ENCODE results near the gene BMERB1.

The BMERB1 gene

DNA sequence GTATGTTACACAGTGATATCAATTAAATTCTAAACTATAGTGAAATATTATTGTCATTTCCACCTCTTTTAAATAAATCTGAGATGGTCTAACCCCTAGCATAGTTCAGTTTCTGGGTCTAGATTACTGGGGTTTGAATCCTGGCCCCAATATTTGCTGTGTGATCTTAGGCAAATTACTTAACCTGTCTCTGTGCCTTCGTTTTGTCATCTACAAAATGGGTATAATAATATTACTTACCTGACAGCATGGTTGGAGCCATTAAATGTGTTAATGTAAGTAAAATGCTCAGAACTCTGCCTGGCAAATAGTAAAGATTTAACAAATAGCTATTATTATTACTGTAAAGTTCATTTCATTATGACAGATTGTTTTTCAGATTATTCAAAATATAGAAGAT lies 52.3 kb downstream of the BMERB1 start:
- Histone ChIP-seq H3K27ac (no peak overlapping the region), H3K27me3 (no peaks in the 10 kb centered on the region), H3K4me1 (ENCODE audit: control insufficient read depth in 1 of 2, insufficient read depth in 1 of 2, low read depth in 1 of 2, low read length in 1 of 2) (no peaks in the 10 kb centered on the region), H3K9me3 (no peaks in the 10 kb centered on the region), H3K36me3 (no peaks in the 10 kb centered on the region), H3K4me3 (ENCODE audit: low read depth in 1 of 2, low read length in 1 of 2) (no peak overlapping the region)
- TF ChIP-seq, protein P1, sequence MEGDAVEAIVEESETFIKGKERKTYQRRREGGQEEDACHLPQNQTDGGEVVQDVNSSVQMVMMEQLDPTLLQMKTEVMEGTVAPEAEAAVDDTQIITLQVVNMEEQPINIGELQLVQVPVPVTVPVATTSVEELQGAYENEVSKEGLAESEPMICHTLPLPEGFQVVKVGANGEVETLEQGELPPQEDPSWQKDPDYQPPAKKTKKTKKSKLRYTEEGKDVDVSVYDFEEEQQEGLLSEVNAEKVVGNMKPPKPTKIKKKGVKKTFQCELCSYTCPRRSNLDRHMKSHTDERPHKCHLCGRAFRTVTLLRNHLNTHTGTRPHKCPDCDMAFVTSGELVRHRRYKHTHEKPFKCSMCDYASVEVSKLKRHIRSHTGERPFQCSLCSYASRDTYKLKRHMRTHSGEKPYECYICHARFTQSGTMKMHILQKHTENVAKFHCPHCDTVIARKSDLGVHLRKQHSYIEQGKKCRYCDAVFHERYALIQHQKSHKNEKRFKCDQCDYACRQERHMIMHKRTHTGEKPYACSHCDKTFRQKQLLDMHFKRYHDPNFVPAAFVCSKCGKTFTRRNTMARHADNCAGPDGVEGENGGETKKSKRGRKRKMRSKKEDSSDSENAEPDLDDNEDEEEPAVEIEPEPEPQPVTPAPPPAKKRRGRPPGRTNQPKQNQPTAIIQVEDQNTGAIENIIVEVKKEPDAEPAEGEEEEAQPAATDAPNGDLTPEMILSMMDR (IDR thresholded peaks at IDR 0.05) = no peak

DNA sequence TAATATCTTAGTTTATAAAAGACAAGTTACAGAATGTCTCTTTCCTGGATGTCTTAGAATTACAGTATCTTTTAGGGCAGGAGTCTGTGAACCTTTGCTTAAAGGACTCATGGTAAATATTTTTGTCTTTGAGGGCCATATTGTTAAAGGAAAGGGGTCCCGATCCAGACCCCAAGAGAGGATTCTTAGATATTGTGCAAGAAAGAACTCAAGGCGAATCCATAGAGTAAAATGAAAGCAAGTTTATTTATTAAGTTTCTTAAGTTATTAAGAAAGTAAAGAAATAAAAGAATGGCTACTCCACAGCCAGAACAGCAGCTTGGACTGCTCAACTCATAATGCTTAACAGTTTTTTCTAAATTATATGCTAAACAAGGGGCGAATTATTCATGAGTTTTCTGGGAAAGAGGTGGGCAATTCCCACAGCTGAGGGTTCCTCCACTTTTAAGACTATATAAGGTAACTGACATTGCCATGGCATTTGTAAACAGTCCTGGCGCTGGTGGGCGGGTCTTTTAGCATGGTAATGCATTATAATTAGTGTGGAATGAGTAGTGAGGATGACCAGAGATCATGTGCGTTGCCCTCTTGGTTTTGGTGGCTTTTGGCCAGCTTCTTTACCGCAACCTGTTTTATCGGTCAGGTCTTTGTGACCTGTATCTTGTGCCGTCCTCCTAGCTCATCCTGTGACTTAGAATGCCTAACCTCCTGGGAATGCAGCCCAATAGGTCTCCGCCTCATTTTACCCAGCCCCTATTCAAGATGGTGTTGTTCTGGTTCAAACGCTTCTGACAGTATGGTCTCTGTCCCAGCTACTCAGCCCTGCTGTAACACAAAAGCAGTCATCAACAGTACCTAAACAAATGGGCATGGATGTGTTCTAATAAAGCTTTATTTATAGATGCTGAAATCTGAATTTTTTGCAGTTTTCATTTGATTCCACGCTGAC lies 53.2 kb downstream of the BMERB1 start:
- H3K4me3 ChIP-seq (ENCODE audit: low read depth in 1 of 2, low read length in 1 of 2) = no peak overlapping the region
- TF ChIP-seq, protein P1 (IDR thresholded peaks at IDR 0.05) = no peak

DNA sequence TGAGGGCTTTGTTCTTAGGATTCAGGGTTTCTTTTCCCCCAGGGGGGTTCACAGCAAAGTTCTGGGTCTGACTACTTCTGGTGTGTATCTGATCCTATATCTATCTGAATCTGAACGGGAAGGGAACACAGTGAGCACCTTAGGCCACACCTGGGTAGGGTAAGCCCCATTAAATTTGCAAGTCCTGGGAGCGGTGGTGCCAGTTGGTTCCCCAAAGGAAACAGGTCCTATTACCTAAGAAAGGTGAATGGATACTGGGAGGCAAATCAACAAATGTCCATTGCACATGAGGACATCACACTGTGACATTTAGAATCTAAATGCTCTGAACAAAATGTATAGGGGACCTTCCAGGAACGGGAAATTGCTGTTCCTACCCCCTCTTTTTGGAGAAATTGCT lies 54.6 kb downstream of the BMERB1 start:
- H3K9me3 ChIP-seq = no peaks in the 10 kb centered on the region
- no peaks in the 10 kb centered on the region for H3K4me1 ChIP-seq (ENCODE audit: control insufficient read depth in 1 of 2, insufficient read depth in 1 of 2, low read depth in 1 of 2, low read length in 1 of 2)
- TF ChIP-seq, protein P1 (IDR thresholded peaks at IDR 0.05) = no peak
- H3K36me3 ChIP-seq = no peaks in the 10 kb centered on the region
- no peak overlapping the region for H3K27ac ChIP-seq
- no peak overlapping the region for H3K4me3 ChIP-seq (ENCODE audit: low read depth in 1 of 2, low read length in 1 of 2)
- no peaks in the 10 kb centered on the region for H3K27me3 ChIP-seq

More for the DNA sequence above, 53.2 kb downstream of the BMERB1 start:
- Histone ChIP-seq H3K36me3 (no peaks in the 10 kb centered on the region), H3K27me3 (no peaks in the 10 kb centered on the region), H3K4me1 (ENCODE audit: control insufficient read depth in 1 of 2, insufficient read depth in 1 of 2, low read depth in 1 of 2, low read length in 1 of 2) (no peaks in the 10 kb centered on the region), H3K9me3 (no peaks in the 10 kb centered on the region), H3K27ac (no peak overlapping the region)

DNA sequence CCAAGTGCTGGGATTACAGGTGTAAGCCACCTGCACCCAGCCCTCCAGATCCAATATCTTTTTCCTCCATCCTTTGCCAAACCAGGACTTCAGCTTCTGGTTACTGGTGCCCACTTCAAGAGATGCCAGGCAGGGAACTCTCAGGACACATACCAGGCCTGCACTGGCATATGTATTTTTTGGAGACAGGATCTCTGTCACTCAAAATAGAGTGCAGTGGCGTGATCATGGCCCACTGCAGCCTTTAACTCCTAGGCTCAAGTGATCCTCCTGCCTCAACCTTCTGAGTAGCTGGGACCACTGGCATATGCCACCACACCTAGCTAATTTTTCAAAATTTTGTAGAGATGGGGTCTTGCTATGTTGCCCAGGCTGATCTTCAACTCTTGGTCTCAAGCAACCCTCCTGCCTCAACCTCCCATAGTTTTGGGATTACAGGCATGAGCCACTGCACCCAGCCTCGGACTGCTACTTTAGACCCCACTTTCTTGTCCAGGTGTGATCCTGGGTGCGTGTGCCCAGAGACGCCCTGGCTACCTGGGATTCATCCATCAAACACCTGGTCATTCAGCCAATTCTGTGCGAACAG lies 55.8 kb downstream of the BMERB1 start:
- Histone ChIP-seq H3K9me3 (no peaks in the 10 kb centered on the region), H3K36me3 (no peaks in the 10 kb centered on the region), H3K27me3 (no peaks in the 10 kb centered on the region), H3K4me3 (ENCODE audit: low read depth in 1 of 2, low read length in 1 of 2) (no peak overlapping the region), H3K4me1 (ENCODE audit: control insufficient read depth in 1 of 2, insufficient read depth in 1 of 2, low read depth in 1 of 2, low read length in 1 of 2) (no peaks in the 10 kb centered on the region), H3K27ac (no peak overlapping the region)
- TF ChIP-seq, protein P1 (IDR thresholded peaks at IDR 0.05) = no peak

DNA sequence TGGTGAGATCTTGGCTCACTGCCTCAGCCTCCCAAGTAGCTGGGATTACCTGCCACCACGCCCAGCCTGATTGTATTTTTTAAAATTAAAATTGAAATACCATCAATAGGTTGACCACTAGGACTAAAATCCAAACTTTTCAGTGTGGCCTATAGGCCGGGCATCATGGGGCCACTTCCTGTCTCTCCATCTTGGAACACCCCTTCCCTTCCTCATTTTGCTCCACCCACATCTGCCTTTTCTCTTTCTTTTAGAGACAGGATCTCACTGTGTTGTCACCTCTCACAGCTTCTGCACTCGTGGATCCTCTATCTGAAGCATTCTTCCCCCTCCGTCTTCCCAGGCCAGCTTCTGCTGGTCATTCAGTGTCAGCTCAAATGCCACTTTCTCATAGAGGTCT lies 57.0 kb downstream of the BMERB1 start:
- Histone ChIP-seq H3K27me3 (no peaks in the 10 kb centered on the region), H3K4me3 (ENCODE audit: low read depth in 1 of 2, low read length in 1 of 2) (no peak overlapping the region), H3K9me3 (no peaks in the 10 kb centered on the region), H3K27ac (no peak overlapping the region), H3K36me3 (no peaks in the 10 kb centered on the region), H3K4me1 (ENCODE audit: control insufficient read depth in 1 of 2, insufficient read depth in 1 of 2, low read depth in 1 of 2, low read length in 1 of 2) (no peaks in the 10 kb centered on the region)
- TF ChIP-seq, protein P1 (IDR thresholded peaks at IDR 0.05) = no peak
